Upper lobe of right lung (tissue), 1 donor: Measurements from ENCODE around the gene SLC22A14. TPM values are rescaled to one million over a fixed set of nuclear protein-coding genes. Genes with fewer than 3 reads are reported as not detected.
A peak's percentile ranks its signal among the peaks of the same experiment; 100 is the strongest.

Experiments
- ATAC-seq: fragments of 200-7000 bp; cut with Tn5 transposase; one replicate; pipeline ENCODE4 v1.9.1; 2020; ENCODE audit warnings: mild to moderate bottlenecking, moderate library complexity
- DNase-seq: peaks from one replicate; pipeline ENCODE4 v3.0.0-alpha.2; 2020
- H3K27ac ChIP-seq: fragments of 200-600 bp; one replicate; pipeline ENCODE4 v1.8.0; 2022
- H3K27me3 ChIP-seq: fragments of 200-600 bp; one replicate; pipeline ENCODE4 v1.8.0; 2022; ENCODE audit warnings: mild to moderate bottlenecking
- H3K36me3 ChIP-seq: fragments of 200-600 bp; one replicate; pipeline ENCODE4 v1.8.0; 2022
- H3K4me1 ChIP-seq: fragments of 200-600 bp; one replicate; pipeline ENCODE4 v1.8.0; 2022
- H3K4me3 ChIP-seq: fragments of 200-600 bp; one replicate; pipeline ENCODE4 v1.8.0; 2022; ENCODE audit warnings: mild to moderate bottlenecking
- H3K9me3 ChIP-seq: fragments of 200-600 bp; one replicate; pipeline ENCODE4 v1.8.0; 2022
- intact Hi-C: fragments of 100-400 bp; cut with DNase I; formaldehyde crosslinking; loops from one replicate; pipeline ENCODE4 v1.11.0; 2022
- total RNA-seq: library from RNA; stranded (reverse); fragmentation: NEBNext Ultra II Directional; extraction: Animal tissue kit (Norgen Biotek cat#: 25700); gene quantifications from one replicate; pipeline ENCODE4 v1.2.1, GENCODE V29; 2021
- TF ChIP-seq, protein P1 (sequence below): fragments of 200-600 bp; IDR thresholded peaks from one replicate; pipeline ENCODE4 v1.8.0; 2022; ENCODE audit warnings: antibody characterized with exemption
- donor health status: DM: no; HTN: yes; CAD: no; lungs with severe emphysema.

The SLC22A14 gene
- total RNA-seq, 1 donor from 2014 or later, result 0.20 TPM

DNA sequence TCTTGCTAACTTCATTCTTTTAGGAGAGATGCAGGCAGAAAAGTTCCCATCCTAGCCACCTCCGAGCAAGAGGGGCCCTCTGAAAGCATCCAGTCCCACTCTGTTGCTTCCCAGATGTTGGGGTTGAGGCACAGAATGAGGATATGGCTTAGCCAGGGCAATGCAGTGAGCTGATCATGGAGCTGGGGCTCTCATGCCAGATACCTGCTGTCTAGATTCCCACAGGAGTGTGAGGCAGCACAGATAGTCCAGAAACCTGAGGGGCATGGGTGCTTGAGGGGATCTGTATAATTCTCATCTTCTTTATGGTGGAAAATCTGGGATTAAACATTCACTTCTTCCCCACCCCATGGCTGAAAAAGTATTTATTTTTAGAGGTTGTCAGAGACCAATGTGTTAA lies 15.3 kb upstream of the SLC22A14 start:
- intact Hi-C loops, result no loop called here
- no peak overlapping the region for H3K4me3 ChIP-seq
- H3K36me3 ChIP-seq, result no peaks in the 10 kb centered on the region
- TF ChIP-seq, protein P1, sequence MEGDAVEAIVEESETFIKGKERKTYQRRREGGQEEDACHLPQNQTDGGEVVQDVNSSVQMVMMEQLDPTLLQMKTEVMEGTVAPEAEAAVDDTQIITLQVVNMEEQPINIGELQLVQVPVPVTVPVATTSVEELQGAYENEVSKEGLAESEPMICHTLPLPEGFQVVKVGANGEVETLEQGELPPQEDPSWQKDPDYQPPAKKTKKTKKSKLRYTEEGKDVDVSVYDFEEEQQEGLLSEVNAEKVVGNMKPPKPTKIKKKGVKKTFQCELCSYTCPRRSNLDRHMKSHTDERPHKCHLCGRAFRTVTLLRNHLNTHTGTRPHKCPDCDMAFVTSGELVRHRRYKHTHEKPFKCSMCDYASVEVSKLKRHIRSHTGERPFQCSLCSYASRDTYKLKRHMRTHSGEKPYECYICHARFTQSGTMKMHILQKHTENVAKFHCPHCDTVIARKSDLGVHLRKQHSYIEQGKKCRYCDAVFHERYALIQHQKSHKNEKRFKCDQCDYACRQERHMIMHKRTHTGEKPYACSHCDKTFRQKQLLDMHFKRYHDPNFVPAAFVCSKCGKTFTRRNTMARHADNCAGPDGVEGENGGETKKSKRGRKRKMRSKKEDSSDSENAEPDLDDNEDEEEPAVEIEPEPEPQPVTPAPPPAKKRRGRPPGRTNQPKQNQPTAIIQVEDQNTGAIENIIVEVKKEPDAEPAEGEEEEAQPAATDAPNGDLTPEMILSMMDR, result no peak
- ATAC-seq (no peak), DNase-seq (no peak)
- H3K9me3 ChIP-seq, result no peaks in the 10 kb centered on the region
- no peaks in the 10 kb centered on the region for H3K4me1 ChIP-seq
- H3K27me3 ChIP-seq, result no peaks in the 10 kb centered on the region
- no peak overlapping the region for H3K27ac ChIP-seq

DNA sequence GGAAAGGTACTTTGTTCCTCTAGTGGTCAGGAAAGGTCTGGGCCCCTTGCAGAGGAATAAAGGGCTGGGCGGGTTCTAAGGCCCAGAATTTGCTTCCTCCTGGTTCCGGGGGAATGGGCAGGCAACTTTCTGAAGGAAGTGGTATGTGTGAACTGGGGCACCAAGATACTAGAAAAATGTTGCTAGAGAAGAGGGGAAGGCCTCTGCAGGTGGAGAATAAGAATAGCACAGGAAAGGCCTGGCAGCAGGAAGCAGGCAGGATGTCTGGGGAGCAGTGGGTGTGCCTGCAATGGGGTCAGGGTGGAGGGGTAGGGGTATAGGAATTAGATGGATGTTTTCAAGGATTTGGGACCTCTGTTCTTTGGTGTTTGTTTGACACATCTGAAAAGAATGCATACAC lies 14.4 kb upstream of the SLC22A14 start:
- no peaks in the 10 kb centered on the region for H3K36me3 ChIP-seq
- intact Hi-C loops, result no loop called here
- H3K4me1 ChIP-seq, result no peaks in the 10 kb centered on the region
- TF ChIP-seq, protein P1, result no peak
- H3K9me3 ChIP-seq, result no peaks in the 10 kb centered on the region
- H3K4me3 ChIP-seq, result no peak overlapping the region
- ATAC-seq (no peak), DNase-seq (no peak)
- H3K27ac ChIP-seq, result no peak overlapping the region
- H3K27me3 ChIP-seq, result no peaks in the 10 kb centered on the region

DNA sequence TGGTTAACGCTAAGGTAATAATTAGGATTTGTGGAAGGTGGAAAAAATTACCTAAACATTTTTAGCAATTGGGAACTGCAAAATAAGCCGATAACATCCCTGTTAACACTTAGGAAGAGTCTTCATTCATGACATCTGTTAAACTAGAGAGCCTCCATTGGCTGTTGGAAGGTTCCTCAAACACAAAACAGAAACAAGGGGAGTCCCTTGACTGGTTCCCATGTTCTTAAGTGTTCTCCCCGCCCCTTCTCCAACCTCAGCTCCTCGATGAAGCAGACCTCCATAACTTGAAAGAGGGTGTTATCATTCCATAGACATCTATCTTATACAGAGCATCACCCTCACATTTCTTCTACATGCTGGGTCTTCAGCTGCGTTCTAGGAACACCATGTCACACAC lies 14.0 kb upstream of the SLC22A14 start:
- no peaks in the 10 kb centered on the region for H3K9me3 ChIP-seq
- intact Hi-C loops, result no loop called here
- H3K4me1 ChIP-seq, result no peaks in the 10 kb centered on the region
- DNase-seq (no peak), ATAC-seq (peak; percentile 43)
- no peak overlapping the region for H3K4me3 ChIP-seq
- no peaks in the 10 kb centered on the region for H3K36me3 ChIP-seq
- no peaks in the 10 kb centered on the region for H3K27me3 ChIP-seq
- H3K27ac ChIP-seq, result no peak overlapping the region
- TF ChIP-seq, protein P1, result no peak

DNA sequence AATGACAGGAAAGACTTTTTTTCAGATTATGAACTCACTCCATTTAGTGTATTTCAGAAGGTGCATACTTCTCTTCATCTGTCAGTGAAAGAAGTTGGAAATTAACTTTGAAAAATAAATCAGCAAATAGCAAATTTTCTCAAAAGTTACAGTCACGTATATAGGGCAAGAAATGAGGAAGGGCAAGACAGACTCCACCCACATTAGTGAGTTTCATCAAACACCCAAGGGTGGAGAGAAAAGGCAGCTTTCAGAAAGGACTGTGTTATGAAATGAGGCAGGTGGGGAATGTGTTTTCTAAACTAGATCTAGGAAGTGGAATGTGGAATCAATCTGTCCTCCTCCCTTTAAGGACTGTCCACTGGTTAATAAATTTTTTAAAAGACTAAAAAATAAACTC lies 13.6 kb upstream of the SLC22A14 start:
- H3K4me1 ChIP-seq, result no peaks in the 10 kb centered on the region
- TF ChIP-seq, protein P1, result no peak
- intact Hi-C loops, result no loop called here
- H3K9me3 ChIP-seq, result no peaks in the 10 kb centered on the region
- no peak overlapping the region for H3K4me3 ChIP-seq
- H3K27ac ChIP-seq, result no peak overlapping the region
- H3K27me3 ChIP-seq, result no peaks in the 10 kb centered on the region
- H3K36me3 ChIP-seq, result no peaks in the 10 kb centered on the region
- ATAC-seq (peak; percentile 62), DNase-seq (no peak)

DNA sequence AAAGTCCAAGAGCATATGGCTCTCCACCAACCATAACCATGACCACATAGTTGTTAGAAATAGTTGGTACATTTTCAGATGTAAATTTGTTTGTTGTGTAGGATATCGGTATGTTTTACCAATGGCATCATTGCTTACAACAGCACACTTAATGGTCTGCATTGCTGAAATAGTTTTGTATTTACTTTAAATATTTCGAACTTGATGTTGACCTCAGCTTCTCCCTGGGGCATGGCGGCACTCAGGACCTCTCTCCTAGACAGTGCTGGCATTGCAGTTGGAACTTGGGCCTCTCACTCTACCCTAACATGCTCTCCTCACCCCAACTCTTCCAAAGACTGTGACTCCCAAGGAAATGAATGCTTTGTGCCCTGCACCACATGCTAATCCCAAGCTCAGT lies 11.5 kb upstream of the SLC22A14 start:
- DNase-seq, result no peak
- no peak for ATAC-seq
- H3K27ac ChIP-seq, result no peak overlapping the region
- no peaks in the 10 kb centered on the region for H3K36me3 ChIP-seq
- H3K4me3 ChIP-seq, result no peak overlapping the region
- TF ChIP-seq, protein P1, result no peak
- no peaks in the 10 kb centered on the region for H3K4me1 ChIP-seq
- intact Hi-C loops, result no loop called here
- no peaks in the 10 kb centered on the region for H3K27me3 ChIP-seq
- no peaks in the 10 kb centered on the region for H3K9me3 ChIP-seq

DNA sequence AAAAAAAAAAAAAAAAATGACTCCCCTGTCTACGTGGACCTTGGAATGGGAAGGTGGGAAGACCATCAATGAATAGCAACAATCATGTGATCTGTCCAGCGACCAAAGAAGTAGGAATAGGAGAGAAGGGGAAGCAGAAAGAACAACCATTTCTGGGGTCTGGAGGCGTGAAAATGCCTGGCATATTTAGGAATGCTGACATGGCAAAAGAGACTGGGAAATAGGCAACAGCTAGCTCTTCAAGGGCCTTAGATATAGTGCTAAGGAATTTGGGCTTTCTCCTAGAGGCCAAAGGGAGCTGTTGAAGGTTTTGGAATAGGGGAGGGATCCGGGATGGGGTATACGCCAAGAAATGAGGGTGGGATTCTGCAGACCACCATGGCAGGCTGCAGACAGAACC lies 10.5 kb upstream of the SLC22A14 start:
- Histone ChIP-seq H3K4me1 (no peaks in the 10 kb centered on the region), H3K4me3 (no peak overlapping the region), H3K36me3 (no peaks in the 10 kb centered on the region), H3K27ac (no peak overlapping the region), H3K27me3 (no peaks in the 10 kb centered on the region), H3K9me3 (no peaks in the 10 kb centered on the region)
- ATAC-seq (no peak), DNase-seq (no peak)
- intact Hi-C loops, result no loop called here
- TF ChIP-seq, protein P1, result no peak
